Smooth muscle cell (in vitro differentiated cells): ENCODE measurements around the gene REEP5. TPM values are rescaled to one million over a fixed set of nuclear protein-coding genes. Genes with fewer than 3 reads are reported as not detected.

ENCODE experiments used
- DNase-seq: peaks from one replicate; lab custom pipeline; 2025; ENCODE audit not compliant: unreplicated experiment; lab: John Stamatoyannopoulos, UW
- H2AFZ ChIP-seq: fragments of 200-600 bp; sonication (generic); 2 replicates; pipeline ENCODE4 v1.6.0; 2016; ENCODE audit warnings: antibody characterized with exemption, low read depth, mild to moderate bottlenecking
- H3F3A ChIP-seq: fragments of 200-600 bp; sonication (generic); 2 replicates; pipeline ENCODE4 v1.6.0; 2017; ENCODE audit warnings: antibody characterized with exemption, low read depth
- H3K27ac ChIP-seq: fragments of 200-600 bp; sonication (generic); 2 replicates; pipeline ENCODE4 v1.5.1; 2016; ENCODE audit warnings: low read depth, mild to moderate bottlenecking
- H3K27me3 ChIP-seq: fragments of 200-600 bp; sonication (generic); 2 replicates; pipeline ENCODE4 v1.6.1; 2016; ENCODE audit warnings: low read depth, mild to moderate bottlenecking
- H3K36me3 ChIP-seq: fragments of 200-600 bp; sonication (generic); 2 replicates; pipeline ENCODE4 v1.5.1; 2016; ENCODE audit warnings: low read depth
- H3K4me1 ChIP-seq: fragments of 200-600 bp; sonication (generic); 2 replicates; pipeline ENCODE4 v1.5.1; 2016; ENCODE audit warnings: low read depth
- H3K4me2 ChIP-seq: fragments of 200-600 bp; sonication (generic); 2 replicates; pipeline ENCODE4 v1.6.0; 2016; ENCODE audit warnings: mild to moderate bottlenecking
- H3K4me3 ChIP-seq: fragments of 200-600 bp; sonication (generic); 2 replicates; pipeline ENCODE4 v1.5.1; 2016; ENCODE audit warnings: mild to moderate bottlenecking
- H3K79me2 ChIP-seq: fragments of 200-600 bp; sonication (generic); 2 replicates; pipeline ENCODE4 v1.6.0; 2016; ENCODE audit warnings: low read depth, mild to moderate bottlenecking
- H3K9ac ChIP-seq: fragments of 200-600 bp; sonication (generic); 2 replicates; pipeline ENCODE4 v1.6.0; 2016; ENCODE audit warnings: low read depth
- H3K9me3 ChIP-seq: fragments of 200-600 bp; sonication (generic); replicated peaks from 2 replicates; pipeline ENCODE4 v1.5.1; 2016; ENCODE audit warnings: low read depth
- H4K20me1 ChIP-seq: fragments of 200-600 bp; sonication (generic); 2 replicates; pipeline ENCODE4 v1.6.0; 2016; ENCODE audit warnings: low read depth
- WGBS: methylation state at CpG from one replicate; pipeline ENCODE4 v1.1.7; 2016; ENCODE audit warnings: low lambda C conversion rate; 5-methylcytosine and 5-hydroxymethylcytosine counted together
- polyA plus RNA-seq: library from polyadenylated mRNA; unstranded; fragments of >200 nt; fragmentation: Nextera tagmentation; extraction: Ambion mirVana; gene quantifications from 2 replicates; pipeline ENCODE4 v1.2.1, GENCODE V29; 2016
- total RNA-seq: library from RNA; depleted of rRNA; stranded (reverse); fragments of >200 nt; gene quantifications from 2 replicates; pipeline ENCODE4 v1.2.3, GENCODE V29; 2014
- TF ChIP-seq, protein P1 (sequence below): fragments of 200-600 bp; sonication (generic); IDR thresholded peaks from 2 replicates; pipeline ENCODE4 v1.5.1; 2017; ENCODE audit warnings: borderline replicate concordance, mild to moderate bottlenecking, antibody characterized with exemption; ENCODE audit not compliant: insufficient read depth, poor library complexity, severe bottlenecking

REEP5 gene
- total and polyA plus RNA-seq, 2 experiments from 2014 or later, result 59.0 to 178 TPM

DNA sequence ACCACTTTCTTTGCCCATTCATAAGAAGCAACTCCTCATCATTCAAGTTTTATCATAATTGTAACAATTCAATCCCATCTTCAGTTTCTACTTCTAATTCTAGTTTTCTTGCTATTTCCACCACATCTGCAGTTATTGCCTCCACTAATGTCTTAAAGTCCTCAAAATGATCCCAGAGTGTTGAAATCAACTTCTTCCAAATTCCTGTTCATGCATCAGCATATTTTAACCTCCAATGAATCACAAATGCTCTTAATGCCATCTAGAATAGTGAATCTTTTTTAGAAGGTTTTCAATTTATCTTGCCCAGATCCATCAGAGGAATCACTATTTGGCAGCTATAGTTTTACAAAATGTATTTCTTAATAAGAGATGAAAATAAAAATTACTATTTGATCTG is 64.2 kb downstream of the REEP5 start:
- Histone ChIP-seq H3K4me3 (no peak overlapping the region), H3K4me2 (no peak overlapping the region), H3K4me1 (peaks cover 13% of the 10 kb centered on the region), H3K27me3 (peaks cover 18% of the 10 kb centered on the region), H4K20me1 (peaks cover 5% of the 10 kb centered on the region), H3K9ac (no peak overlapping the region), H3F3A (no peaks in the 10 kb centered on the region), H2AFZ (no peak overlapping the region), H3K27ac (no peak overlapping the region), H3K36me3 (no peaks in the 10 kb centered on the region), H3K79me2 (peaks cover 17% of the 10 kb centered on the region), H3K9me3 (no peaks in the 10 kb centered on the region)
- TF ChIP-seq, protein P1, sequence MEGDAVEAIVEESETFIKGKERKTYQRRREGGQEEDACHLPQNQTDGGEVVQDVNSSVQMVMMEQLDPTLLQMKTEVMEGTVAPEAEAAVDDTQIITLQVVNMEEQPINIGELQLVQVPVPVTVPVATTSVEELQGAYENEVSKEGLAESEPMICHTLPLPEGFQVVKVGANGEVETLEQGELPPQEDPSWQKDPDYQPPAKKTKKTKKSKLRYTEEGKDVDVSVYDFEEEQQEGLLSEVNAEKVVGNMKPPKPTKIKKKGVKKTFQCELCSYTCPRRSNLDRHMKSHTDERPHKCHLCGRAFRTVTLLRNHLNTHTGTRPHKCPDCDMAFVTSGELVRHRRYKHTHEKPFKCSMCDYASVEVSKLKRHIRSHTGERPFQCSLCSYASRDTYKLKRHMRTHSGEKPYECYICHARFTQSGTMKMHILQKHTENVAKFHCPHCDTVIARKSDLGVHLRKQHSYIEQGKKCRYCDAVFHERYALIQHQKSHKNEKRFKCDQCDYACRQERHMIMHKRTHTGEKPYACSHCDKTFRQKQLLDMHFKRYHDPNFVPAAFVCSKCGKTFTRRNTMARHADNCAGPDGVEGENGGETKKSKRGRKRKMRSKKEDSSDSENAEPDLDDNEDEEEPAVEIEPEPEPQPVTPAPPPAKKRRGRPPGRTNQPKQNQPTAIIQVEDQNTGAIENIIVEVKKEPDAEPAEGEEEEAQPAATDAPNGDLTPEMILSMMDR, result no peak
- no peak for DNase-seq

DNA sequence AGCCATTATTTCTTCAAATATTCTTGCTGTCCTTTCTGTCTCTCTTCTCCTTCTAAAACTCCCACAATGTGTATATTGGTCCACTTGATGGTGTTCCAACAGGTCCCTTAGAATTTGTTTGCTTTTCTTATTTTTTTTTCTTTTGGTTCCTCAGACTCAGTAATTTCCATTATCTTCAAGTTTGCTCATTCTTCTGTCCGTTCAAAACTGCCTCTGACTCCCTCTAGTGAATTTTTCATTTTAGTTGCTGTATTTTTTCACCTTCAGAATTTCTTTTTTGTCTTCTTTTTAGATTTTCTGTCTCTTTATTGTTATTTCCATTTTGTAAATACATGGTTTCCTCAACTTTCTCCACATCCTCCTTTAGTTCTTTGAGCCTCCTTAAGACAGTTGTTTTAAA is 67.4 kb downstream of the REEP5 start:
- 78% methylated on average over 1 of the region's 1 CpG for WGBS
- Histone ChIP-seq H3K4me3 (no peak overlapping the region), H3K9ac (no peak overlapping the region), H3K27ac (no peak overlapping the region), H3K27me3 (peaks cover 18% of the 10 kb centered on the region), H3K36me3 (no peaks in the 10 kb centered on the region), H3K4me2 (no peak overlapping the region), H4K20me1 (no peaks in the 10 kb centered on the region), H3F3A (no peaks in the 10 kb centered on the region), H3K79me2 (no peaks in the 10 kb centered on the region), H3K4me1 (no peaks in the 10 kb centered on the region), H2AFZ (no peak overlapping the region), H3K9me3 (no peaks in the 10 kb centered on the region)
- TF ChIP-seq, protein P1, result no peak
- no peak for DNase-seq

DNA sequence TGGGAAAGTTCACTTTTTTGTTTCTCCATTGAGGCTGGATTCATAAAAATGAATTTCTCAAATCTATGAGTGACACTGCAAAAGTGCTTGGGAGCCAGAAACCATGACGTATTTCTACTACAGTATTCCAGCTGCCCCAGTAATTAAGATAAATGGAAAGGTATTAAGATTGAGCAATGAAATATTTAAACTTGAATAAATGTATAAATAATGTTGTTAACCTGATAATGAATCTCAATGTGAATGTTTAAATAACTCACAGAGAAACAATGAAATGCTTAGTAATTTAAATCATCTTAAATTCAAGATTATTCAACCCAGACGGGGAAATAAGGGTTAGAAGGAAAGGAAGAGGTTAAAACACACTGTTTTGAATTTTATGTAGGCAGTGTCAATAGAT is 72.1 kb downstream of the REEP5 start:
- no peak overlapping the region for H3K4me3 ChIP-seq
- H3K36me3 ChIP-seq, result no peaks in the 10 kb centered on the region
- H3K4me1 ChIP-seq, result no peaks in the 10 kb centered on the region
- no peaks in the 10 kb centered on the region for H3F3A ChIP-seq
- H3K4me2 ChIP-seq, result no peak overlapping the region
- H3K9ac ChIP-seq, result no peak overlapping the region
- TF ChIP-seq, protein P1, result no peak
- no peaks in the 10 kb centered on the region for H3K79me2 ChIP-seq
- H3K27ac ChIP-seq, result no peak overlapping the region
- H2AFZ ChIP-seq, result no peak overlapping the region
- peaks cover 3% of the 10 kb centered on the region for H3K27me3 ChIP-seq
- H3K9me3 ChIP-seq, result no peaks in the 10 kb centered on the region
- 88% methylated on average over 2 of the region's 2 CpGs for WGBS
- no peak for DNase-seq
- no peaks in the 10 kb centered on the region for H4K20me1 ChIP-seq

DNA sequence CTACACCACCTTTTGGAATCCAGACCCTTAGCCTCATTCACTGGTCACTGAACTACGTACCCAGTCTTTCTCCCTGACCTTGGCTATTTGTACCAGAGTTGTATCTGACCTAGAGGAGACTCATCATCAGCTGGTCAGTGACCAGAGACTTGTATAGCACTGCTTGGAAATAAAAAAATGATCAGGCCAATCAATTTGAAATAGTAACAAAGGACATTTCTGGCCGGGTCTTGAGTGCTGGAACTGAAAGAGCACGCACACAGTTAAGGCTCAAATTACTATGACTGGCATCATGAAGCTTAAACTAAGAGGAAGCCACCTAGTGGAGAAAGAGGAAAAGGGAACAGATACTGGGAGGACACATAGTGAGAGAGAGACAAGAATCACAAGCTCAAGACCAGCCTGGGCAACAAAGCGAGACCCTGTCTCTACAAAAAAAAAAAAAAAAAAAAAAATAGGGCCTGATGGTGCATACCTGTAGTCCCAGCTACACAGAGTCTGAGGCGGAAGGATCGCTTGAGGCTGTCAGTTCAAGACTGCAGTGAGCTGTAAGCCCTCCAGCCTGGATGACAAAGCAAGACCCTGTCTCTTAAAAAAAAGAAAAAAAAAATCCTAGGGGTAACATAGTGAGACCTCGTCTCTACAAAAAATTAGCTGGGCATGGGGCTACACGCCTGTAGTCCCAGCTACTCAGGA is 73.8 kb downstream of the REEP5 start:
- Histone ChIP-seq H3K79me2 (no peaks in the 10 kb centered on the region), H3K9me3 (no peaks in the 10 kb centered on the region), H4K20me1 (no peaks in the 10 kb centered on the region), H2AFZ (no peak overlapping the region), H3K27ac (no peak overlapping the region), H3K36me3 (no peaks in the 10 kb centered on the region), H3K27me3 (no peaks in the 10 kb centered on the region), H3K4me2 (peak overlapping the region; percentile 80), H3F3A (no peaks in the 10 kb centered on the region), H3K4me3 (peak overlapping the region; percentile 29), H3K9ac (no peak overlapping the region), H3K4me1 (no peaks in the 10 kb centered on the region)
- 50% methylated on average over 8 of the region's 8 CpGs for WGBS
- TF ChIP-seq, protein P1, result peak; percentile 67
- DNase-seq, result no peak
